GM19023 (cell line): Measurements from ENCODE around the gene CCDC92.
A peak's percentile ranks its signal among the peaks of the same experiment; 100 is the strongest.

Experiments used
- ATAC-seq: cut with Tn5 transposase; IDR thresholded peaks from one replicate; pipeline ENCODE4 v1.9.1; 2021; ENCODE audit warnings: mild to moderate bottlenecking, moderate library complexity; ENCODE audit not compliant: unreplicated experiment

Gene CCDC92, protein sequence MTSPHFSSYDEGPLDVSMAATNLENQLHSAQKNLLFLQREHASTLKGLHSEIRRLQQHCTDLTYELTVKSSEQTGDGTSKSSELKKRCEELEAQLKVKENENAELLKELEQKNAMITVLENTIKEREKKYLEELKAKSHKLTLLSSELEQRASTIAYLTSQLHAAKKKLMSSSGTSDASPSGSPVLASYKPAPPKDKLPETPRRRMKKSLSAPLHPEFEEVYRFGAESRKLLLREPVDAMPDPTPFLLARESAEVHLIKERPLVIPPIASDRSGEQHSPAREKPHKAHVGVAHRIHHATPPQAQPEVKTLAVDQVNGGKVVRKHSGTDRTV

DNA sequence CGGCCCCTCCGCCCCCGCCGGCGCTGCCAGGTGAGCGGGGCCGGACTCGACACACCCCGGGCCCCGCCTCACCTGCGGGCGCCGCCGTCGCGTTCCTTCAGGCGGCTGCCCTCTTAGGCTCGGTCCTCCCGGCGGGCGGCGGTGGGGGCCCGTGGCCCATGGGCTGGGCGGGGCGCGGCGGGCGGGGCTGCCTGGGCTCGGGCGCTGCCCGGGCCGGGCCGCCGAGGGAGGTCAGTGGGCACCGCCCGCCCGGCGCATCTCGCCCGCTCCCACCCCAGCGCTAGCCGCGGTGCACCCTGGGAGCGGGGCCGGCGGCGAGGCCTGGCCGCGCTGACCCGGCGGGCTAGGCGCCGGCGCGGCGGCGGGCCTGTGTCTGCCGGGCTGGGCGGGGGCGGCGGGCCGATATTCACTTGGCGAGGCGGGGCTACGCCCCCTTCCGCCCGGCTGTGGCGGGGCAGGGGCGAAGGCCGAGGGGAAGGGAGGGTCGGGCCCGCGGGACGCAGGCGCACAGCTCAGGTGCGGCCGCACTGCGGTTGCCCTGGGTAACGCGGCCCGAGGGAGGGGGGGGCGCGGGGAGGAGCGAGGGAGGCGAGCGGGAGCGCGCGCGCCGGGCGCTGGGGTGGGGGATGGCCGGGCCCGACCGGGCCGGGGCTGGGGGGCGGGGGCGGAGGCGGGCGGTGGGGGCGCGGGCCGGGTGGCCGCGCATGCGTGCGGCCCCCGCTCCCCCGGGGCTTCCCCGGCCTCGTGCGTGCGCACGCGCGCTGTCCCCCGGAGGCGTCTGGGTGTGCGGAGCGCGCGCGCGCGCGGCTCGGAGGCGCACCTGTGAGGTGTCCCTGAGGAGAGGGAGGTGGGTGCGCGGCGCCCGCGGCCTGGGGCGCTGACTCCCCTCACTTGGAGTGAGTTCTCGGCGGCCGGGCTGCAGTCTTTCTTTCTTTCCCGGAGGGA is at the start of gene CCDC92, which contains the start of gene ZNF664:
CCDC92 (minus strand) TSS at position 375 of the 945 bp plus-strand sequence. CDS start 28,526 bp downstream, outside the sequence.
ZNF664 (plus strand) TSS at position 759 of the 945 bp plus-strand sequence. CDS start 38,930 bp downstream, outside the sequence.
- ATAC-seq, result peak; percentile 82

DNA sequence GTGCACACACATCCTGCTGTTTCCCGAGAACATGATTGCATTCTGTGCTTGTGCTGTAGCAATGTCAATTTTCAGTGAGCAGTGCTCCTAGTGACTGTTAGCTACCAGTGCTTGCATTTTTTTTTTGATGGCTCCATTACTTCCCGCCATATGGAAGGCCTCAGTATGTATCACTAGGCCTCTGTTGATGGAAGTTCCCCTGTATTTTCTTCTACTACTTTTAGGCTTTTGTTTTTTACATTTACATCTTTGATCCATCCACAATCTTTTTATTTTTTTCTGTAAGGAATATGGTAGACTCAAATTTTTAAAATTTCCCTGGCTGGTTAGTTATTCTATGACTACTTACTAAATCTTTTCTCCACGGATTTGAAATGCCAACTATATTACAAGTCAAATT is 49.5 kb upstream of the CCDC92 start:
- ATAC-seq, result no peak

- ATAC-seq, result no peak
Measured at GRCh38 chr12:124021007-124021406, 48.4 kb upstream of the CCDC92 start.

DNA sequence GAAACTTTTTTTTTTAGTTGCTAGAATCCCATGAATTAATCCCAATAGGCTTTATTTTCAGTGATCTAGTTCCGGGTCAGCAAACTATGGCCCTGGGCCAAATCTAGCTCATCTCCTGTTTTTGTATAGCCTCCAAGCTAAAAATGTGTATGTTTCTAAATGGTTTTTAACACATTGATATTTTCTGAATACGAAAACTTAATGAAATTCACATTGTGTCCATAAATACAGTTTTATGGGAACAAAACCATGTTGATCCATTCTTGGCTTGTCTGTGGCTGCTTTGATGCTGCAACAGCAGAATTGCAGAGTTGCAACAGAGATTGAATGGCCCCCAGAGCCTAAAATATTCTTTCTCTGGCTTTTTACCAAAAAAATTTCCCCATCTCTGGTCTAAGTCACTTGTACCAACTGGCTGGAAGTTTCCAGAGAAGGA is 47.9 kb upstream of the CCDC92 start:
- no peak for ATAC-seq

DNA sequence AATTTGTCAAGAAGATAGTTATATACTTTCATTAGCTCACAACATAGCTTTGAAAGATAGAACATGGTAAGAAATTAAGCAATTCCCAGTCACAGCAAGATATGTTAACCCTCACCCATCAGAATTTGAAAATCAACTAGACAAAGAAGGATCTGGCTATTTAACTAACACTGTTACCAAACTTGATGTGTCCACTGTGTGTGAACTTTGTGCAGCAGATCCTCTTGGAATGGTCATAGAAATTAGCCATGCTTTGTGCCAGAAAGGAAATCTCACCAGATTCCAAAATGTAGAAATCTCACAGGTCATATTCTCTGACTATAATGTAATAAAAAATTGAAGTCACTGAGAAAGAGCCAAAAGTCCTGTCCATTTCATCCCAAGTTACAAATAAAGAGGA is 46.5 kb upstream of the CCDC92 start:
- no peak for ATAC-seq

- ATAC-seq, result no peak
Measured at GRCh38 chr12:124018539-124018938, 45.9 kb upstream of the CCDC92 start.

- no peak for ATAC-seq
Measured at GRCh38 chr12:124017064-124017463, 44.4 kb upstream of the CCDC92 start.

GRCh38 chr12:124015494-124016461 is 43.1 kb upstream of the CCDC92 start:
- no peak for ATAC-seq

DNA sequence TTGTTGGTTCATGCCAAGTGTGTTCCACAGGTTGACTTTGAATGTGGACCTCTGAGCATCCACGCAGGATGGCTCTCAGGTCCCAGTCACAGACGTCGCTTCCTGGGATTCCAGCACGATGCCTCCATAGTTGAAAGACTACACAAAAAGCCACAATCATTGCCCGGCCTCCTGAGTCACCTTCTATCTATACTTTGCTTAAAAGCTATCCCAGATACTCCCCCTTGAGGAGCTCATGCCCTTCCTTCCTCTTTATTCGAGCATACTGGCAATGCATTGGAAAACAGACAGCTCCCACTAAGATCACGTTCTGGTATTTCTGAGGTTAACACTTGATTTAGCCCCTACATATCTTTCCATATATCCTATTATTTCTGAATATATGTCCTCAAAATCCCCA is 40.4 kb upstream of the CCDC92 start:
- no peak for ATAC-seq

GRCh38 chr12:124011435-124012115 is 38.9 kb upstream of the CCDC92 start:
- no peak for ATAC-seq

GRCh38 chr12:124010687-124011086 is 38.1 kb upstream of the CCDC92 start:
- no peak for ATAC-seq

DNA sequence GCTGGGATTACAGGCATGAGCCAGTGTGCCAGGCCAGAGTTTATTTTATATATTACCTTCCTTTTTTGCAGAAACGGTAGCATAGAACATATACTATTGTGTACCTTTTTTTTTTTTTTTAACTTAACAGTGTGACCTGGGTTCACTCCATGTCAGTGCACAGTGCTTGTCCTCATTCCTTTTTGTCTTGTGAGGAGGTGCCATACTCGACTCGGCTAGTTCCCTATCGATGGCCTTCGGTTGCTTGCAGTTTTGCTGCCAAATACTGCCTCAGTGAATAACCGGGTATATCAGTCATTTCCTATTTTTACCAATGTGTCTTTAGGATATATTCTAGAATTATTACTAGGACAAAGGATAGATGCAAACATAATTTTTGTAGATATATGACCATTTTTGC is 37.1 kb upstream of the CCDC92 start:
- ATAC-seq, result no peak

GRCh38 chr12:124008595-124008994 is 36.0 kb upstream of the CCDC92 start:
- ATAC-seq, result no peak

DNA sequence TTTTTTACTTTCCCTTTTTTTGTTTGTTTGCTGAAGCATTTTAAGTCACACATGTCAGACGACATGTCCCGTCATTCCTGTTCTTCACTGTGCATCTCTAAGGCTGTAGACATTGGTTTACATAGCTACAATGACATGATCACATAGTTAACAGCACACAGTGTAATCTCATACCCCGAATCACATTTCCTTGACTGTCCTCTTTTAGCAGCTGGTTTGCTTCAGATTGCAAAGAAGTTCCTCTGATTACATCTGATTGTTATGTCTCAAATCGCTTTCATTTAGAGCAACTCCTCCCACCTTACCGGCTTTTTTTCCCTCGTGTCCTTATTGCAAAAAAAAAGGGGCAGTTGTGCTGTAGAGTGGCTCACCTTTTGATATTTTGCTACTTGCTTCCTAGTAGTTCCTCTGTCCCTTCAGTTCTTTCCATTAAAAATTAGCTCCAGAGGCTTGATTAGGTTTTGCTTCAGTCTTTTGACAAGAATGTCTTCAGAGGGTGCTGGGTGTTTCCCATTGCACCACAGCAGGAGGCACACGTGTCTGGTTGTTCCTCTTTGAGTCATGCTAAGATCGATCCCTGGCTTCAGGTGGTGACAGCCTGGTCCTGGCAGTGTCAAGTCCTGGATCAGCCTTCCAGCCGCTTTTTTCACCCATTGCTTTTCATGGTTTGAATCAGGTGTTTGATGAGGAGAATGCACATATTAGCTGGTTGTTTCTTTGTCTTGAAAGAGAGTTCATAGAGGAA is 35.4 kb upstream of the CCDC92 start:
- no peak for ATAC-seq

GRCh38 chr12:124006846-124007713 is 34.4 kb upstream of the CCDC92 start:
- ATAC-seq, result no peak

DNA sequence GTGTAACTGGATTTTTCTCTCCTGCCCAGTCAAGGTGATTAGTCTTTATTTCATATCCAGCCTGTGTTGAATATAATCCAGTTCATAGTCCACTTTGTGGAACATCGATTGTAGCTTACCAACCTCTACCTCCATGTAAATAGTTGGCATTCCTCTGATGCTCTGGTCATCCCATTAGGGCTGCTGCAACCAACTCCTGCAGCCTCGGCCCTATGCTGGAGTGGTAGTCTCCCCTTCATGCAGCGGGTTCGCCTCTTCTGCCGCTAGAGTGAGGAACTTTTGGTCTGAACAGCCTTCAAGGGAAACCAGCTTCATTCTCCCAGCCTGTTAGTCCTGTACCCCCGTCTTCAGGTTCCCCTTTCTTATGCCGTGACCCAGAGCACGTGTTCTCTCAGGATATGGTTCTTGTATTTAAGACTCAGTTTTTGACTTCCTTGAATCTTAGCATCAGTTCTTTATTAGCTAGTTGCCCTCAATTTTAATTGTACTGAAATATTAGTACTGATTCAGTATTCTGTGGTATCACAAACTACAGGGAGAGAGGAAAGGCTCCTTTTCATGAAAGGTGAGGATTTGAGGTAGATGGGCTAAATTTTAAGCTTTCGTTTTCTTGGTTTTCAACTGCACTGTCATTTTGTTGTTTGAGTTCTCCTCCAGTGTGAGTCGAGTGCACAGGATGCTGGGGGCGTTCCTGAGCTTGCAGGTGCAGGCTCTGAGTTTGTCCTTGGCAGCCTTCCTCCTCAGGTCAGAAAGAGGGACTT is 33.6 kb upstream of the CCDC92 start:
- no peak for ATAC-seq

DNA sequence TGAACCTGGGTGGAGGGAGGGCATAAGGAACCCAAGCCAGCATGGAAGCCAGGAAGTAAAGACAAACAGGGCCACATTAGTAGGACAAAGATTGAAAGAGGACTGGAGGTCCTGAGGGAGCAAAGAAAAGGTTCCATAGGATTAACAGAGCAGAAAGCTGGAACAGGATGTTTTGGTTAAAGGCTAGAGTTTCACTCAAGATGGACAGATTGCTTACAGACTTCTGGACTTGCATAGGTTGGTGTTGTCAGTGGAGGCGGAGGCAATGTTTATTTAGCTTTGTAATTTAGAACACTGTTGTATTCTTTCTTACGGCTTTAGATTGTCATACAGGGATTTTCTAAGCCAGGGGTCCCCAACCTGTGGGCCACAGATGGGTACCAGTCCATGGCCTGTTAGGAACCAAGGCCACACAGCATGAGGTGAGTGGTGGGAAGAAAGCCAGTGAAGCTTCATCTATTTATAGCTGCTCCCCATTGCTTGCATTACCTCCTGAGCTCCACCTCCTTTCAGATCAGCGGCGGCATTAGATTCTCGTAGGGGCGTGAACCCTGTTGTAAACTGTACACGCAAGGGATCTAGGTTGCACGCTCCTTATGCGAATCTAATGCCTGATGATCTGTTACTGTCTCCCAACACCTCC is 31.7 kb upstream of the CCDC92 start:
- no peak for ATAC-seq
